Measurements from ENCODE around the gene TGFBRAP1. TPM values are rescaled to one million over a fixed set of nuclear protein-coding genes. Genes with fewer than 3 reads are reported as not detected.
A peak's percentile ranks its signal among the peaks of the same experiment; 100 is the strongest.

TGFBRAP1 gene
- total RNA-seq, 1 donor from 2014 or later, result 13.8 TPM

DNA sequence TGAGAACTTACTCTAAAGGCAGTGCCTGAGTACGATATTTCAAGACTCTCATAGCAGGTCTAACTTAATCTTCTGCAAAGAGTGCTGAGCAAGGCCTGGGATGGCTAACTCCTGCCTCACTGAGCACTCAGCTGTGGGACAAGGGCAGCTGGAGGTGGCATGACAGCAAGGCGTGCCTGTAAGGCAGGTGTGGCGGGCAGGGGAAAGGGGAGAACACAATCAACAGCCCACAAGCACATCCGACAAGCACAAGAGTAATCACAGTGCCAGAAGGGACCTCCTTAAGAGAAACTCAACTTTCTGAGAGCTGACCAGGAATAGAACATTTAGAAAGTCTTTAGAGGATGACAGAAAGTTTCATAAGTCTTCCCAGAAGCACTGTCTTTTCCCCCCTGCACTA is 46.0 kb downstream of the TGFBRAP1 start:
- Mint-ChIP-seq H3K27ac (no peak overlapping the region), H3K4me3 (no peak overlapping the region), H3K27me3 (ENCODE audit: insufficient read depth, low read depth) (no peaks in the 10 kb centered on the region), H3K36me3 (peaks cover 11% of the 10 kb centered on the region), H3K4me1 (no peaks in the 10 kb centered on the region), H3K9me3 (no peaks in the 10 kb centered on the region)
- DNase-seq (ENCODE audit: low spot score), result no peak
- TF ChIP-seq EZH2phosphoT487 (IDR thresholded peaks at IDR 0.05) (no peak), CTCF (IDR thresholded peaks at IDR 0.05) (no peak), EZH2 (IDR thresholded peaks at IDR 0.05) (no peak)
- Histone ChIP-seq H3F3A (ENCODE audit: low read depth) (no peaks in the 10 kb centered on the region), H3K27ac (no peak overlapping the region), H3K9me3 (ENCODE audit: low read depth) (no peaks in the 10 kb centered on the region), H3K9ac (no peak overlapping the region), H3K4me2 (no peak overlapping the region), H3K4me1 (no peaks in the 10 kb centered on the region), H3K36me3 (no peaks in the 10 kb centered on the region), H2AFZ (replicated peaks) (no peak overlapping the region), H3K27me3 (no peaks in the 10 kb centered on the region), H3K79me2 (ENCODE audit: low read depth) (no peaks in the 10 kb centered on the region), H3K4me3 (no peak overlapping the region), H4K20me1 (ENCODE audit: low read depth) (no peaks in the 10 kb centered on the region)

- Histone ChIP-seq H3K9ac (no peak overlapping the region), H3K9me3 (ENCODE audit: low read depth) (no peaks in the 10 kb centered on the region), H3K4me3 (no peak overlapping the region), H3K36me3 (no peaks in the 10 kb centered on the region), H3K79me2 (ENCODE audit: low read depth) (no peaks in the 10 kb centered on the region), H3K27me3 (no peaks in the 10 kb centered on the region), H3K4me2 (no peak overlapping the region), H3F3A (ENCODE audit: low read depth) (no peaks in the 10 kb centered on the region), H4K20me1 (ENCODE audit: low read depth) (no peaks in the 10 kb centered on the region), H3K4me1 (no peaks in the 10 kb centered on the region), H3K27ac (no peak overlapping the region), H2AFZ (replicated peaks) (no peak overlapping the region)
- Mint-ChIP-seq H3K9me3 (no peaks in the 10 kb centered on the region), H3K36me3 (peaks cover 13% of the 10 kb centered on the region), H3K27me3 (ENCODE audit: insufficient read depth, low read depth) (no peaks in the 10 kb centered on the region), H3K4me3 (no peak overlapping the region), H3K27ac (peak overlapping the region; percentile 27), H3K4me1 (no peaks in the 10 kb centered on the region)
- TF ChIP-seq CTCF (IDR thresholded peaks at IDR 0.05) (no peak), EZH2phosphoT487 (IDR thresholded peaks at IDR 0.05) (no peak), EZH2 (IDR thresholded peaks at IDR 0.05) (no peak)
- no peak for DNase-seq (ENCODE audit: low spot score)
Measured at GRCh38 chr2:105280281-105280680, 49.3 kb downstream of the TGFBRAP1 start.

- Histone ChIP-seq H3F3A (ENCODE audit: low read depth) (no peaks in the 10 kb centered on the region), H3K4me1 (no peaks in the 10 kb centered on the region), H2AFZ (replicated peaks) (no peak overlapping the region), H3K36me3 (no peaks in the 10 kb centered on the region), H3K9me3 (ENCODE audit: low read depth) (no peaks in the 10 kb centered on the region), H3K79me2 (ENCODE audit: low read depth) (no peaks in the 10 kb centered on the region), H3K9ac (no peak overlapping the region), H3K27ac (no peak overlapping the region), H3K4me3 (no peak overlapping the region), H3K4me2 (no peak overlapping the region), H3K27me3 (no peaks in the 10 kb centered on the region), H4K20me1 (ENCODE audit: low read depth) (no peaks in the 10 kb centered on the region)
- no peaks in the 10 kb centered on the region for H3K4me1 Mint-ChIP-seq
- no peak for TF ChIP-seq CTCF (IDR thresholded peaks at IDR 0.05)
- TF ChIP-seq EZH2 (IDR thresholded peaks at IDR 0.05), result no peak
- no peak for TF ChIP-seq EZH2phosphoT487 (IDR thresholded peaks at IDR 0.05)
- no peak for DNase-seq (ENCODE audit: low spot score)
- no peaks in the 10 kb centered on the region for H3K27me3 Mint-ChIP-seq (ENCODE audit: insufficient read depth, low read depth)
- peaks cover 13% of the 10 kb centered on the region for H3K36me3 Mint-ChIP-seq
- no peak overlapping the region for H3K4me3 Mint-ChIP-seq
- no peaks in the 10 kb centered on the region for H3K9me3 Mint-ChIP-seq
- no peak overlapping the region for H3K27ac Mint-ChIP-seq
Measured at GRCh38 chr2:105279126-105279525, 50.4 kb downstream of the TGFBRAP1 start.
